Putamen (tissue), 1 donor: ENCODE results near the gene SIK3.

Experiments
- DNase-seq: peaks from one replicate; pipeline ENCODE4 v3.0.0-alpha.2; 2016; ENCODE audit warnings: low spot score

SIK3 gene

DNA sequence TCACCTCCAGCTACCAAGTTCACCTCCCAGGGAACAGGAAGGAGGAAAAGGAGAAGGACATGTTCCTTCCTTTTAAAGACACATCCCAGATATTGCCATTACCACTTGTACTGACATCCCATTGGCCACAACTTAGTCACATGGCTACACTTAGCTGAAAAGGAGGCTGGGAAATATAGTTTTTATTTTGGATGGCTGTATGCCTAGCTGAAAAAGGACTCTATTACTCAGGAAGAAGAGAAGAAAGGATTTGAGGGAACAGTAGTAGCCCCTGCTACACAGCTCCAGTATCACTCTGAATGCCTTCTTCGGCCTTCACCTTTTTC lies 304.5 kb downstream of the SIK3 start:
- no peak for DNase-seq
